ENCODE measurements around the gene SLC2A2.

Gene SLC2A2

DNA sequence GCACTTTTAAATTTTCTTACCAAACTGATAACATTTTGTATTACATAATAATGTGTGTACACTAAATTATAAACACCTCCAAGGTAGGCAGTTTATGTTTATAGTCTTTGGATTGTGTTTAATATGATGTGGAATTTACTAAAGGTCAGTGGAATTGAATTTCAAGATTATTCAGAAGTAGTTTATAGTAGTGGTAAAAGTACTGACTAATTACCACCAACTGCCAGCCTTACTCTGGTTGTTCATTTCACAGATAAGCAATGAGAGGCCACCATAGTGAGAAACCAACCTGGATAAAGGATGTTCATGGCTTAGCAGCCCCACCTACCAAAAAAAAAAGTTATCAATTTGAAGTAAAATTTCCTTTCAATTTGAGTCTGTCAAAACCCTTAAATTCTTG lies 64.1 kb downstream of the SLC2A2 start:
- no peak for TF ChIP-seq CTCF (IDR thresholded peaks at IDR 0.05)

- TF ChIP-seq CTCF (IDR thresholded peaks at IDR 0.05): peak; percentile 69
These were observed 64.7 kb downstream of the SLC2A2 start for GRCh38 chr3:170961616-170962400.

DNA sequence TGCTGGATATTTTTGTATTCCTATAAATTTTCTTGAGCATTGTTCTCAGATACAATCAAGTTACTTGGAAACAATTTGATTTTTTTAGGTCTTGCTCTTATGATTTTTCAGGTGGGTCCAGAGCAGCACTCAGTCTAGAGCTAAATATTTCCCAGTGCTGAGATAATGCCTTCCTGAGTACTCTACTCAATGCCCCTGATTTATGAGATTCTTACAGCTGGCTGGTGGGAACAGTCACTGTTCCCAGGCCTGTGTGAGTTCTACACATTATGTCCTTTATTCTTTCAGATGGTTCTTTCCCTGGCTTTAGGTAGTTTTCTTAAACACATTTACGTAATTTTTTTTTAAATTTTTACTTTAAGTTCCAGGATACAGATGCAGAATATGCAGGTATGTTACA lies 67.1 kb downstream of the SLC2A2 start:
- no peak for TF ChIP-seq CTCF (IDR thresholded peaks at IDR 0.05)

GRCh38 chr3:170956647-170957046 lies 69.9 kb downstream of the SLC2A2 start:
- no peak for TF ChIP-seq CTCF (IDR thresholded peaks at IDR 0.05)

GRCh38 chr3:170953736-170954135 lies 72.8 kb downstream of the SLC2A2 start:
- no peak for TF ChIP-seq CTCF (IDR thresholded peaks at IDR 0.05)

DNA sequence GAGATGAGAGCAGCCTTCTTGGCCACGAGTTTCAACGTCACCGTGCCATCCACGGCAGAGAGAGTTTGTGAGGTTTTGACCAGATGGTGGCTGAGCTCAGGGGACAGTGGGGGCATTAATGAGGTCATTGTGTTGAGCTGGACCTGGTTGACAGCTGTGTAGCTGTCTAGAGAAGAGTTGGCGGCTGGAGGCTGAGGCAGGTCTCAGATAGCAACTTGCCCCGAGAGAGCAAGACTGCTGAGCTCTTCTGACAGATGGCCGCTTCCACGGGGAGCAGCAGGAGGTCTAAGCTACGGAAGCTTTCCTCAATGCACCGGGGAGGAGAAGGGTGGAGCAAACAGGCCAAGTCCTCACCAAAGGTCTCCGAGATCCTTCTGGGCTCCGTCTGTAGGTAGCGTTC lies 73.3 kb downstream of the SLC2A2 start:
- no peak for TF ChIP-seq CTCF (IDR thresholded peaks at IDR 0.05)

DNA sequence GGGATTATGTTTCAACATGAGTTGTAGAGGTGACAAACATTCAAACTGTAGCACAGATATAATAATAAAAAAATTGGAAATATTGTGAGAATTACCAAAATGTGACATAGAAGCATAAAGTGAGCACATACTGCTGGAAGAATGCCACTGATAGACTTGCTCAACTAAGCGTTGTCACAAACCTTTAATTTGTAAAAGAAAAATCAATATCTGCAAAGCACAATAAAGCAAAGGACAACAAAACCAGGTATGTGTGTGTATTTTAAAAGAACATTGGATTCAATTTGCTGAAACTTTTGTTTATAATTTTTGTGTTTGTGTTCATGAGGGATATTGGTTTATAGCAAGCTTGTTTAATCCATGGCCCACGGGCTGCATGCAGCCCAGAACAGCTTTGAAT lies 77.3 kb downstream of the SLC2A2 start:
- no peak for TF ChIP-seq CTCF (IDR thresholded peaks at IDR 0.05)
